H1 (cell line): ENCODE measurements around the gene TNKS2. TPM values are rescaled to one million over a fixed set of nuclear protein-coding genes. Genes with fewer than 3 reads are reported as not detected.
"Not testable (repeated sequence)": the region's sequence is repeated elsewhere in the genome, so short reads cannot be mapped to it uniquely, and the experiment has no call there.

Source experiments
- CTCF ChIA-PET: fragments of 300-600 bp; sonication (Branson Sonifier 250); formaldehyde crosslinking; loops from one replicate; lab custom pipeline; 2021; ENCODE audit not compliant: partially characterized antibody; lab: Charles Lee
- POLR2A ChIA-PET: fragments of 300-600 bp; sonication (Branson Sonifier 250); formaldehyde crosslinking; loops from one replicate; lab custom pipeline; 2021; ENCODE audit warnings: inconsistent platforms; ENCODE audit not compliant: partially characterized antibody; lab: Charles Lee
- DNase-seq, 2 experiments: peaks; one replicate each; pipeline versions ENCODE4 v3.0.0 to v3.0.0-alpha.2; 2010 to 2022; ENCODE audit warnings: low spot score in 2 of 2, low read depth in 1 of 2, mixed read lengths in 1 of 2
- FAIRE-seq: peaks from 2 replicates; lab custom pipeline; 2011; peaks lifted over from hg19 to GRCh38; lab: Jason Lieb, UNC
- H2AFZ ChIP-seq: 2 replicates; pipeline ENCODE4 v1.8.1; 2012; ENCODE audit warnings: low read length, inconsistent platforms
- H2AK5ac ChIP-seq: 2 replicates; pipeline ENCODE4 v1.6.1; 2013; ENCODE audit warnings: low read depth, low read length
- H2BK120ac ChIP-seq: replicated peaks from 2 replicates; pipeline ENCODE3; 2013; ENCODE audit warnings: low read depth, low read length, inconsistent platforms
- H2BK12ac ChIP-seq: 2 replicates; pipeline ENCODE4 v1.6.1; 2013; ENCODE audit warnings: low read depth, low read length
- H2BK15ac ChIP-seq: 2 replicates; pipeline ENCODE4 v1.6.1; 2013; ENCODE audit warnings: low read length
- H2BK20ac ChIP-seq: 2 replicates; pipeline ENCODE4 v1.6.1; 2013; ENCODE audit warnings: low read length
- H2BK5ac ChIP-seq: 2 replicates; pipeline ENCODE4 v1.6.1; 2013; ENCODE audit warnings: low read depth, low read length
- H3K14ac ChIP-seq: 2 replicates; pipeline ENCODE4 v1.6.1; 2013; ENCODE audit warnings: inconsistent platforms; ENCODE audit not compliant: insufficient read length
- H3K18ac ChIP-seq: 2 replicates; pipeline ENCODE4 v1.6.1; 2013; ENCODE audit warnings: low read length; ENCODE audit errors: extremely low read depth
- H3K23ac ChIP-seq: 2 replicates; pipeline ENCODE4 v1.6.1; 2013; ENCODE audit warnings: inconsistent platforms; ENCODE audit not compliant: insufficient read length
- H3K23me2 ChIP-seq: 2 replicates; pipeline ENCODE4 v1.6.1; 2013; ENCODE audit warnings: low read depth, low read length
- H3K27ac ChIP-seq: 2 replicates; pipeline ENCODE4 v1.6.1; 2011; ENCODE audit warnings: low read depth, low read length, inconsistent platforms
- H3K27me3 ChIP-seq, 4 experiments: replicated peaks in 1 of 4; 1 replicate in 1 of 4; 2 replicates in 3 of 4; pipeline versions ENCODE4 v1.6.1 to v1.8.1; 2011 to 2013; ENCODE audit warnings: low read length in 3 of 4, mild to moderate bottlenecking in 3 of 4, inconsistent platforms in 2 of 4, mixed read lengths in 2 of 4, moderate library complexity in 1 of 4; ENCODE audit not compliant: control insufficient read depth in 3 of 4, insufficient read depth in 3 of 4; ENCODE audit errors: extremely low read depth in 1 of 4
- H3K36me3 ChIP-seq, 4 experiments: 2 replicates each; pipeline versions ENCODE4 v1.6.1 to v1.8.1; 2011 to 2013; ENCODE audit warnings: mild to moderate bottlenecking in 4 of 4, low read length in 3 of 4, moderate library complexity in 2 of 4, control low read depth in 1 of 4, inconsistent platforms in 1 of 4; ENCODE audit not compliant: insufficient read depth in 4 of 4, control insufficient read depth in 2 of 4
- H3K4ac ChIP-seq: replicated peaks from 2 replicates; pipeline ENCODE3; 2013; ENCODE audit warnings: low read length, low read depth, mixed read lengths, inconsistent platforms; ENCODE audit not compliant: insufficient read length
- H3K4me1 ChIP-seq, 4 experiments: replicated peaks in 1 of 4; 1 replicate in 1 of 4; 2 replicates in 3 of 4; pipeline versions ENCODE4 v1.6.1 to v1.8.1; 2011 to 2013; ENCODE audit warnings: low read length in 3 of 4, inconsistent platforms in 2 of 4, mixed read lengths in 1 of 4; ENCODE audit not compliant: insufficient read depth in 4 of 4, control insufficient read depth in 3 of 4
- H3K4me2 ChIP-seq, 2 experiments: 2 replicates each; pipeline versions ENCODE4 v1.6.1 to v1.8.1; 2011 to 2013; ENCODE audit warnings: low read depth in 2 of 2, low read length in 2 of 2, control low read depth in 1 of 2, inconsistent platforms in 1 of 2, mild to moderate bottlenecking in 1 of 2; ENCODE audit not compliant: insufficient read depth in 1 of 2
- H3K4me3 ChIP-seq, 4 experiments: fragments of 200-600, 300-600 bp in 1 of 4; sonication (generic), shearing (Covaris generic), sonication (Bioruptor Twin) in 1 of 4; 2 replicates each; pipeline versions ENCODE4 v1.5.1 to v1.8.1; 2011 to 2016; ENCODE audit warnings: low read length in 4 of 4, low read depth in 3 of 4, control low read depth in 2 of 4, inconsistent platforms in 2 of 4, mild to moderate bottlenecking in 2 of 4, mixed read lengths in 1 of 4, moderate library complexity in 1 of 4; ENCODE audit not compliant: insufficient read depth in 2 of 4; ENCODE audit errors: extremely low read depth in 1 of 4
- H3K56ac ChIP-seq: replicated peaks from 2 replicates; pipeline ENCODE3; 2013; ENCODE audit warnings: low read depth, mild to moderate bottlenecking, mixed read lengths, low read length, inconsistent platforms; ENCODE audit not compliant: insufficient read length
- H3K79me1 ChIP-seq: 2 replicates; pipeline ENCODE4 v1.6.1; 2013; ENCODE audit warnings: low read depth, low read length, control low read depth
- H3K79me2 ChIP-seq, 2 experiments: 2 replicates each; pipeline versions ENCODE4 v1.6.1 to v1.8.1; 2012 to 2013; ENCODE audit warnings: low read length in 2 of 2, mild to moderate bottlenecking in 2 of 2, inconsistent platforms in 1 of 2; ENCODE audit not compliant: insufficient read depth in 2 of 2, control insufficient read depth in 1 of 2
- H3K9ac ChIP-seq, 4 experiments: replicated peaks in 1 of 4; 1 replicate in 1 of 4; 2 replicates in 3 of 4; pipeline versions ENCODE4 v1.6.1 to v1.8.1; 2011 to 2013; ENCODE audit warnings: low read depth in 3 of 4, low read length in 3 of 4, control low read depth in 2 of 4, mild to moderate bottlenecking in 2 of 4, moderate library complexity in 2 of 4, inconsistent platforms in 1 of 4; ENCODE audit errors: extremely low read depth in 1 of 4
- H3K9me3 ChIP-seq, 2 experiments: 2 replicates each; pipeline versions ENCODE4 v1.6.1 to v1.8.1; 2012 to 2013; ENCODE audit warnings: mild to moderate bottlenecking in 2 of 2, moderate library complexity in 2 of 2, control low read depth in 1 of 2, inconsistent platforms in 1 of 2, low read depth in 1 of 2, low read length in 1 of 2, mixed read lengths in 1 of 2; ENCODE audit not compliant: insufficient read depth in 2 of 2
- H4K20me1 ChIP-seq, 2 experiments: replicated peaks in 1 of 2; 2 replicates each; pipeline versions ENCODE3 to v1.8.1; 2011 to 2013; ENCODE audit warnings: inconsistent platforms in 2 of 2, low read length in 2 of 2, mild to moderate bottlenecking in 1 of 2; ENCODE audit not compliant: insufficient read depth in 2 of 2, control insufficient read depth in 1 of 2
- H4K5ac ChIP-seq: 2 replicates; pipeline ENCODE4 v1.6.1; 2013; ENCODE audit warnings: low read length, low read depth, mixed read lengths, inconsistent platforms; ENCODE audit not compliant: insufficient read length
- H4K8ac ChIP-seq: 2 replicates; pipeline ENCODE4 v1.8.0; 2013; ENCODE audit warnings: mild to moderate bottlenecking, moderate library complexity, low read length, inconsistent platforms; ENCODE audit not compliant: insufficient read depth; ENCODE audit errors: extremely low read depth
- H4K91ac ChIP-seq: replicated peaks from 2 replicates; pipeline ENCODE3; 2013; ENCODE audit warnings: low read length, mixed read lengths, inconsistent platforms; ENCODE audit not compliant: insufficient read length
- ATF3 ChIP-seq: IDR thresholded peaks from 2 replicates; pipeline ENCODE4 v1.6.1; 2011; ENCODE audit warnings: low read depth, mild to moderate bottlenecking, low read length; ENCODE audit not compliant: insufficient read depth
- HDAC2 ChIP-seq, 2 experiments: fragments of 300-600 bp in 1 of 2; sonication (generic) in 1 of 2; IDR thresholded peaks; 2 replicates each; pipeline ENCODE4 v1.6.1; 2011 to 2012; ENCODE audit warnings: low read depth in 2 of 2, low read length in 2 of 2, mild to moderate bottlenecking in 2 of 2, moderate library complexity in 2 of 2, borderline replicate concordance in 1 of 2, inconsistent platforms in 1 of 2
- JUND ChIP-seq: IDR thresholded peaks from 2 replicates; pipeline ENCODE4 v1.6.1; 2011; ENCODE audit warnings: mild to moderate bottlenecking, improper control_type of control experiment, low read length
- WGBS, 2 experiments: shearing (Covaris generic) in 1 of 2; methylation state at CpG; one replicate each; pipeline versions ENCODE4 v1.1.6 to v1.1.7; 2013 to 2015; ENCODE audit warnings: low lambda C conversion rate in 2 of 2, mixed read lengths in 2 of 2, inconsistent platforms in 1 of 2, low coverage in 1 of 2, missing lambda C conversion rate in 1 of 2; ENCODE audit not compliant: insufficient replicate concordance in 2 of 2, insufficient coverage in 1 of 2, insufficient read length in 1 of 2; ENCODE audit errors: extremely low coverage in 1 of 2, missing lambda C conversion rate in 1 of 2; 5-methylcytosine and 5-hydroxymethylcytosine counted together
- polyA plus RNA-seq, 7 experiments: library from polyadenylated mRNA; depleted of rRNA in 3 of 7; stranded (reverse) in 5 of 7; unstranded in 2 of 7; fragments of >200 nt in 5 of 7; fragments of 200-250 nt in 2 of 7; gene quantifications; 1 replicate in 5 of 7; 2 replicates in 1 of 7; 4 replicates in 1 of 7; pipeline versions ENCODE4 v1.2.1 to v1.2.3, GENCODE V29; 2011 to 2013; ENCODE audit warnings: missing spikeins in 2 of 7, mixed read lengths in 2 of 7
- total RNA-seq: library from RNA; stranded (reverse); fragmentation: NEBNext Ultra II Directional; extraction: Animal tissue kit (Norgen Biotek cat#: 25700); gene quantifications from 2 replicates; pipeline ENCODE4 v1.2.1, GENCODE V29; 2021

Gene TNKS2
- total and polyA plus RNA-seq, 2 of the 8 experiments (the other 6 are each of a cell fraction or from before 2014, with no cell fraction given), result 23.3 to 73.6 TPM

GRCh38 chr10:91797874-91798648 is at the start of gene TNKS2 (continued):
- TF ChIP-seq JUND (no peak; the same call in 1 of the 2 replicates), HDAC2 (IDR thresholded peaks at IDR 0.05; ENCODE audit: borderline replicate concordance in 1 of 2, low read depth in 2 of 2, low read length in 2 of 2) (0 out of 4 replicates have a peak, but pooled peaks have one; percentile 16 to 32), ATF3 (peak; percentile 92)

GRCh38 chr10:91749592-91749991 is 48.6 kb upstream of the TNKS2 start:
- H3K18ac ChIP-seq, H4K8ac ChIP-seq, H3K9me3 ChIP-seq, H3K56ac ChIP-seq, H2BK120ac ChIP-seq, H3K23ac ChIP-seq, H3K4me2 ChIP-seq, H3K27ac ChIP-seq, H2BK20ac ChIP-seq, H2AFZ ChIP-seq, H4K20me1 ChIP-seq, FAIRE-seq, H3K4me1 ChIP-seq, H3K36me3 ChIP-seq, H3K23me2 ChIP-seq, H2BK15ac ChIP-seq, H3K27me3 ChIP-seq, POLR2A ChIA-PET, H3K4ac ChIP-seq, H2AK5ac ChIP-seq, H3K79me1 ChIP-seq, H4K91ac ChIP-seq, H2BK5ac ChIP-seq, H4K5ac ChIP-seq, CTCF ChIA-PET, H3K79me2 ChIP-seq, H3K14ac ChIP-seq, H3K4me3 ChIP-seq, H3K9ac ChIP-seq, H2BK12ac ChIP-seq: not testable (repeated sequence)
- 98% methylated on average over 15 of the region's 20 CpGs; no CpG with 5 or more reads in 1 of the 2 experiments for WGBS, 2 experiments
- peak in 1 of 2 experiments; percentile 56 for DNase-seq
